SK-N-SH (cell line): Measurements from ENCODE around the gene RFK. TPM values are rescaled to one million over a fixed set of nuclear protein-coding genes. Genes with fewer than 3 reads are reported as not detected.

Source experiments
- CTCF ChIA-PET: fragments of 300-600, 350-600 bp; formaldehyde crosslinking; extraction: SDS; loops from one replicate; lab custom pipeline; 2021; lab: Yijun Ruan, JAX
- POLR2A ChIA-PET: fragments of 350-600 bp; sonication (Branson Sonifier 250); formaldehyde crosslinking; extraction: SDS; loops from one replicate; lab custom pipeline; 2020; ENCODE audit warnings: antibody characterized with exemption, inconsistent platforms; lab: Yijun Ruan, JAX
- DNase-seq: peaks from one replicate; pipeline ENCODE4 v3.0.0; 2012
- H2AFZ ChIP-seq: fragments of 200-600 bp; sonication (generic); 2 replicates; pipeline ENCODE4 v1.8.1; 2016; ENCODE audit warnings: antibody characterized with exemption, mild to moderate bottlenecking, low read depth
- H3F3A ChIP-seq: fragments of 200-600 bp; sonication (generic); replicated peaks from 2 replicates; pipeline ENCODE3; 2016; ENCODE audit warnings: antibody characterized with exemption, mild to moderate bottlenecking; ENCODE audit not compliant: insufficient read depth
- H3K27ac ChIP-seq, 2 experiments: fragments of 200-500 bp in 1 of 2; fragments of 200-600 bp in 1 of 2; sonication (Bioruptor generic) in 1 of 2; sonication (generic), shearing (Covaris generic) in 1 of 2; 2 replicates each; pipeline versions ENCODE4 v1.5.1 to v1.6.1; 2014 to 2016; ENCODE audit warnings: low read depth in 2 of 2, inconsistent platforms in 1 of 2, low read length in 1 of 2, mild to moderate bottlenecking in 1 of 2, mixed read lengths in 1 of 2
- H3K27me3 ChIP-seq: fragments of 200-600 bp; sonication (generic), shearing (Covaris generic); 2 replicates; pipeline ENCODE4 v1.6.1; 2016; ENCODE audit warnings: mixed run types; ENCODE audit not compliant: insufficient read depth
- H3K36me3 ChIP-seq, 2 experiments: fragments of 200-500 bp in 1 of 2; fragments of 200-600 bp in 1 of 2; sonication (Bioruptor generic) in 1 of 2; sonication (generic) in 1 of 2; replicated peaks in 1 of 2; 2 replicates each; pipeline versions ENCODE3 to v1.5.1; 2014 to 2016; ENCODE audit warnings: low read length in 1 of 2, mild to moderate bottlenecking in 1 of 2; ENCODE audit not compliant: insufficient read depth in 2 of 2, control insufficient read depth in 1 of 2
- H3K4me1 ChIP-seq, 2 experiments: fragments of 200-500 bp in 1 of 2; fragments of 200-600 bp in 1 of 2; sonication (Bioruptor generic) in 1 of 2; sonication (generic), shearing (Covaris generic) in 1 of 2; 2 replicates each; pipeline versions ENCODE4 v1.5.1 to v1.6.1; 2014 to 2016; ENCODE audit warnings: low read depth in 1 of 2, low read length in 1 of 2, mixed run types in 1 of 2; ENCODE audit not compliant: insufficient read depth in 2 of 2, control insufficient read depth in 1 of 2
- H3K4me2 ChIP-seq: fragments of 200-600 bp; sonication (generic), shearing (Covaris generic); 2 replicates; pipeline ENCODE4 v1.6.1; 2017; ENCODE audit warnings: mixed run types
- H3K4me3 ChIP-seq, 2 experiments: fragments of 200-500 bp in 1 of 2; fragments of 200-600 bp in 1 of 2; sonication (Bioruptor generic) in 1 of 2; sonication (generic), shearing (Covaris generic) in 1 of 2; 2 replicates each; pipeline versions ENCODE4 v1.5.1 to v1.8.1; 2014 to 2016; ENCODE audit warnings: low read depth in 2 of 2, inconsistent platforms in 1 of 2, low read length in 1 of 2, mild to moderate bottlenecking in 1 of 2, mixed read lengths in 1 of 2, moderate library complexity in 1 of 2
- H3K79me2 ChIP-seq: fragments of 200-600 bp; sonication (generic); 2 replicates; pipeline ENCODE4 v1.8.1; 2017; ENCODE audit warnings: mild to moderate bottlenecking; ENCODE audit not compliant: insufficient read depth
- H3K9ac ChIP-seq: fragments of 200-600 bp; sonication (generic); 2 replicates; pipeline ENCODE4 v1.6.1; 2017; ENCODE audit warnings: mixed run types
- H3K9me2 ChIP-seq: fragments of 200-600 bp; sonication (generic); 2 replicates; pipeline ENCODE4 v1.6.1; 2017; ENCODE audit warnings: mixed run types
- H3K9me3 ChIP-seq: fragments of 200-600 bp; sonication (generic); 2 replicates; pipeline ENCODE4 v1.6.1; 2017; ENCODE audit warnings: mixed run types, mild to moderate bottlenecking, moderate library complexity
- H4K20me1 ChIP-seq: fragments of 200-600 bp; sonication (generic); 2 replicates; pipeline ENCODE4 v1.6.1; 2017; ENCODE audit warnings: mild to moderate bottlenecking, mixed run types; ENCODE audit not compliant: insufficient read depth
- FOSL2 ChIP-seq: IDR thresholded peaks from 2 replicates; pipeline ENCODE4 v1.4.0; 2012; ENCODE audit warnings: low read depth, mild to moderate bottlenecking, moderate library complexity, borderline replicate concordance
- JUND ChIP-seq: IDR thresholded peaks from 2 replicates; pipeline ENCODE4 v1.4.0; 2012
- POLR2AphosphoS5 ChIP-seq: IDR thresholded peaks from 2 replicates; pipeline ENCODE4 v1.6.1; 2012; ENCODE audit warnings: low read depth, low read length
- REST ChIP-seq: IDR thresholded peaks from 2 replicates; pipeline ENCODE4 v1.6.1; 2012; ENCODE audit warnings: mild to moderate bottlenecking, low read depth, low read length, moderate library complexity
- RFX5 ChIP-seq: IDR thresholded peaks from 2 replicates; pipeline ENCODE4 v1.6.1; 2012; ENCODE audit warnings: mild to moderate bottlenecking, improper control_type of control experiment, low read length
- RXRA ChIP-seq: IDR thresholded peaks from 2 replicates; pipeline ENCODE4 v1.4.0; 2012; ENCODE audit warnings: low read depth, mild to moderate bottlenecking, borderline replicate concordance
- WGBS: methylation state at CpG from one replicate; pipeline ENCODE4 v1.1.6; 2017; ENCODE audit warnings: low lambda C conversion rate; 5-methylcytosine and 5-hydroxymethylcytosine counted together
- polyA plus RNA-seq, 3 experiments: library from polyadenylated mRNA; depleted of rRNA; stranded (reverse); fragments of >200 nt; gene quantifications; 2 replicates each; pipeline ENCODE4 v1.2.3, GENCODE V29; 2012
- TF ChIP-seq, protein P1 (sequence below): fragments of 150-350 bp; IDR thresholded peaks from 2 replicates; pipeline ENCODE4 v1.6.1; 2016; ENCODE audit warnings: mild to moderate bottlenecking, low read depth, low read length

Gene RFK
- polyA plus RNA-seq, 1 of the 3 experiments (the other 2 are of a cell fraction): 7.2 TPM

DNA sequence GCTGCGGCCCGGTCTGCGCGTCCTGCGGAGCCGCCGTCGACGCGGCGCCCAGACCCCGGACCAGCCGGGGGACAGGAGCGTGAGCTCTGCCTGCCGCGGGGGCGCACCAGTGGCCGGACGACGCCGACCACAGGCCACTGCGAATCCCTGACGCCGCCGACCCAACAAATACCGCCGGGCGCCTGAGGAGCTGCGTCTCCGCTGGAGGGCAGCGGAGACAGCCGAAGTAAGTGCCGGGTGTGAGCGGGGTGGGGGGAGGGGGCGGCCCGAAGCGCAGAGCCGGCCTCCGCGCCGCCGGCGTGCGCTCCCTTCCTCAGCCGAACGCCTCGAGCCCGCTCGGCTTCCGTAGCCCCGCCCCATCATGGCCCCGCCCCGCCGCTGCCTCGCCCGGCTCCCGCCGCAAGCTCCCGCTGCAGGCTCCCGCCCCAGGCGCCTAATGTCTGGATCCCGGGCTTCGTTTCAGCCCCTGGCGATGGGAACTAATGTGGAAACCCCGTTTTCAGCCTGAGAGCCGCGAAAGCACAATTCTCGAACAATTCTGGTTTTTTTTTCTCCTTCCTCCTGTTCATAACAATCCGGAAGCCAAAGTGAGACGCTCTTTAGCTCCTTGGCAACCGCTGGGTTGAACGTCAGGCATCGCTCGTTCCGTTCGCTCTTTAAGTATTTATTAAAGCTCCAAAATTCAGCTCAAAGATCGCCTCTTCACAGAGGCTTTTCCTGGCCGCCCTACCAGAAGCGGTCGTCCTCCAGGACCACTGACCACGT, at the start of gene RFK (continued):
- peak; percentile 20; the same call in 1 of the 2 replicates for TF ChIP-seq REST
- TF ChIP-seq POLR2AphosphoS5: peak; percentile 90
- TF ChIP-seq, all 33 proteins: peak for 12

DNA sequence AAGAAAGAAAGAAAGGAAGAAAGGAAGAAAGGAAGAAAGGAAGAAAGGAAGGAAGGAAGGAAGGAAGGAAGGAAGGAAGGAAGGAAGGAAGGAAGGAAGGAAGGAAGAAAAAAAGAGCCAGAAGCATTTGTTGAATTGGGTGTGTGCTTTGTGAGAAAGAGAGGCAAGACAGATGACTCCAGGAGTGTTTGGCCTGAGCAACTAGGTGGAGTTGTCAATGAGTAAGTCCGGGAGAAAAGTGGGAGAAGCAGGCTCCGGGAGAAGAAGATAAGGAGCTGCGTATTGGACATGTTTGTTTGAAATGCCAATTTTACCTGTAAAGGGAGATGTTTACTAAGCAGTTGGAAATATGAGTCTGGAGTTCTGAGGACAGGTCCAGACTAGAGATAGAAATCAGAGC, 49.7 kb upstream of the RFK start:
- H3K9me3 ChIP-seq: no peaks in the 10 kb centered on the region
- TF ChIP-seq RXRA: no peak
- WGBS: 21% methylated on average over 3 of the region's 3 CpGs
- POLR2A ChIA-PET: no interaction called here
- H4K20me1 ChIP-seq: no peaks in the 10 kb centered on the region
- H3K36me3 ChIP-seq: no peaks in the 10 kb centered on the region
- peaks cover 0 to 10% of the 10 kb centered on the region in 2 experiments; a peak in 1 of 4 replicates for H3K4me1 ChIP-seq
- DNase-seq: no peak
- no peak overlapping the region for H3K9ac ChIP-seq
- no peak overlapping the region for H2AFZ ChIP-seq
- no peaks in the 10 kb centered on the region for H3K79me2 ChIP-seq
- H3K9me2 ChIP-seq: no peaks in the 10 kb centered on the region
- CTCF ChIA-PET: interaction anchor here (0.6 kb wide), 1 partner anchor 24 kb away, joined by 3 read pairs; no protein-coding TSS in a partner anchor
- no peak overlapping the region for H3K27ac ChIP-seq
- peaks cover 11% of the 10 kb centered on the region for H3F3A ChIP-seq
- no peak overlapping the region for H3K4me3 ChIP-seq
- H3K27me3 ChIP-seq: no peaks in the 10 kb centered on the region
- H3K4me2 ChIP-seq: no peak overlapping the region

DNA sequence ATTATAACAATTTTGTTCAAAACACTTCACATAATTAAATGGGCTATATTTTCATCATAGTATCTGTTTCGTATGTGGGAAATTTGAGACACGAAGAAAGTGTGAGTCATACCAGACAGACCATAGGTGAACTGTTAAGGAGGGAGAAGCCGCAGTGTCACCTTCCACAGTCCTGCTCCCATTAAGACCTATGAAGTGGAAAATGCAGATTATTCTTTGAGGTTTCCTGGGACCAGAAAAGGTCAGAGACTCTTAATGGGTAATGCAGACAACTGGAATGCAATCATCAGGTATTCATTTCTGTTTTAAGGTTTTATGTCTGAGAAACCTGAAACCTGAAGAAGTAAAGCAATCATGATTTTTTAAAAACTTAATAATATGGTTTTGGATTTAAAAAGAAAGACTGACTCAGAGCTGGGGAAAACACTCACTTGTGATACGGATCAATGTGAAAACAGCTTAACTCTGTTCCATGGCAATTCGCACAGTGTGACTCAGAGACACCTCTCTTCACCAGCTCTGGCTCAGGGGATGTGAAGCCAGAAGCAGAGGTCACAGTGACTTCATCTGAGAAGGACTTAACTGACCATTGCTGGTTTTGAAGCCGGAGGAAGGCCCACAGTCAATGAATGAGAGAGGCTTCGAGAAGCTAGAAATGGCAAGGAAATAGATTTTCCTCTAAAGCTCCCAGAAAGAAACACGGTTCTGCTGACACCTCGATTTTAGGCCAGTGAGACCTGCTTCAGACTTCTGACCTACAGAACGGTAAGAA, 47.5 kb upstream of the RFK start:
- CTCF ChIA-PET: interaction anchor here (1.1 kb wide), 1 partner anchor 22 kb away, joined by 3 read pairs; no protein-coding TSS in a partner anchor
- POLR2A ChIA-PET: no interaction called here
- peak; percentile 5; the same call in 1 of the 2 replicates for TF ChIP-seq JUND
- no peak for TF ChIP-seq RFX5
- TF ChIP-seq, protein P1, sequence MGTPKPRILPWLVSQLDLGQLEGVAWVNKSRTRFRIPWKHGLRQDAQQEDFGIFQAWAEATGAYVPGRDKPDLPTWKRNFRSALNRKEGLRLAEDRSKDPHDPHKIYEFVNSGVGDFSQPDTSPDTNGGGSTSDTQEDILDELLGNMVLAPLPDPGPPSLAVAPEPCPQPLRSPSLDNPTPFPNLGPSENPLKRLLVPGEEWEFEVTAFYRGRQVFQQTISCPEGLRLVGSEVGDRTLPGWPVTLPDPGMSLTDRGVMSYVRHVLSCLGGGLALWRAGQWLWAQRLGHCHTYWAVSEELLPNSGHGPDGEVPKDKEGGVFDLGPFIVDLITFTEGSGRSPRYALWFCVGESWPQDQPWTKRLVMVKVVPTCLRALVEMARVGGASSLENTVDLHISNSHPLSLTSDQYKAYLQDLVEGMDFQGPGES: no peak
- TF ChIP-seq FOSL2: peak; percentile 32; the same call in 1 of the 2 replicates
- Histone ChIP-seq H3K4me2 (peak overlapping the region; percentile 52), H3F3A (peaks cover 11% of the 10 kb centered on the region), H3K4me3 (0 out of 4 replicates have a peak overlapping the region, but pooled peaks of 1 of the 2 experiments have one; percentile 2), H3K4me1 (peaks cover 0 to 10% of the 10 kb centered on the region in 2 experiments; a peak in 1 of 4 replicates), H2AFZ (0 out of 2 replicates have a peak overlapping the region, but pooled peaks have one; percentile 14), H3K27me3 (no peaks in the 10 kb centered on the region), H3K9ac (peak overlapping the region; percentile 30), H3K9me2 (no peaks in the 10 kb centered on the region), H3K27ac (peak overlapping the region in 1 of 2 experiments; percentile 85; a peak in 2 of 4 replicates), H4K20me1 (no peaks in the 10 kb centered on the region), H3K79me2 (no peaks in the 10 kb centered on the region), H3K36me3 (no peaks in the 10 kb centered on the region), H3K9me3 (no peaks in the 10 kb centered on the region)
- 12% methylated on average over 10 of the region's 10 CpGs for WGBS
- no peak for DNase-seq
